A673 (cell line): ENCODE results near the gene BRD8.

Experiments used
- CTCF ChIP-seq: fragments of 300-800, 200-600 bp; sonication (generic); conservative IDR thresholded peaks from 2 replicates; pipeline ENCODE4 v1.5.1; 2017; ENCODE audit warnings: low read depth, mild to moderate bottlenecking, antibody characterized with exemption, low read length, moderate library complexity, mixed read lengths
- EZH2 ChIP-seq: fragments of 200-600 bp; sonication (generic); IDR thresholded peaks from 2 replicates; pipeline ENCODE4 v1.6.1; 2017; ENCODE audit warnings: borderline replicate concordance, low read depth, mild to moderate bottlenecking, mixed read lengths, antibody characterized with exemption, low read length; ENCODE audit not compliant: poor library complexity, severe bottlenecking

- TF ChIP-seq EZH2 (no peak), CTCF (no peak)
Observed at GRCh38 chr5:138115254-138115653, 63.2 kb downstream of the BRD8 start.
